A549 (cell line): ENCODE data around the gene ZNF438. TPM values are rescaled to one million over a fixed set of nuclear protein-coding genes. Genes with fewer than 3 reads are reported as not detected.

Source experiments
- ATAC-seq, 2 experiments: fragments of 200-7000 bp in 1 of 2; fragments of >200 bp in 1 of 2; cut with Nextera tagmentation in 1 of 2; cut with Tn5 transposase in 1 of 2; 3 replicates each; pipeline versions ENCODE4 v1.8.0 to v1.9.1; 2018 to 2020; ENCODE audit warnings: mild to moderate bottlenecking in 1 of 2, moderate library complexity in 1 of 2
- CTCF ChIA-PET: fragments of 300-600 bp; sonication (Branson Sonifier 250); formaldehyde crosslinking; extraction: SDS; loops from one replicate; lab custom pipeline; 2021; ENCODE audit warnings: antibody characterized with exemption, inconsistent platforms; lab: Yijun Ruan, JAX
- POLR2A ChIA-PET: fragments of 350-600 bp; formaldehyde crosslinking; extraction: SDS; loops from one replicate; lab custom pipeline; 2021; ENCODE audit warnings: antibody characterized with exemption, inconsistent platforms; lab: Yijun Ruan, JAX
- DNase-seq, 2 experiments: peaks; one replicate each; pipeline versions ENCODE4 v3.0.0 to v3.0.0-alpha.2; 2011 to 2016; ENCODE audit warnings: low read depth in 1 of 2, low spot score in 1 of 2
- FAIRE-seq: peaks from 2 replicates; lab custom pipeline; 2011; peaks lifted over from hg19 to GRCh38; lab: Jason Lieb, UNC
- H3K27ac ChIP-seq, 2 experiments: fragments of >200 bp; sonication (Bioruptor Twin); formaldehyde crosslinking; 3 replicates each; pipeline ENCODE4 v1.5.1; 2016 to 2017
- H3K4me1 ChIP-seq: fragments of >200 bp; sonication (Bioruptor Twin); formaldehyde crosslinking; 3 replicates; pipeline ENCODE4 v1.6.1; 2016
- H3K4me2 ChIP-seq: fragments of >200 bp; sonication (Bioruptor Twin); formaldehyde crosslinking; 3 replicates; pipeline ENCODE4 v1.6.1; 2016
- H3K4me3 ChIP-seq: fragments of >200 bp; sonication (Bioruptor Twin); formaldehyde crosslinking; 3 replicates; pipeline ENCODE4 v1.5.1; 2016
- H3K9me3 ChIP-seq: fragments of >200 bp; sonication (Bioruptor Twin); formaldehyde crosslinking; 3 replicates; pipeline ENCODE4 v1.6.1; 2016
- CBX8 ChIP-seq: fragments of 200-600 bp; sonication (generic); IDR thresholded peaks from 2 replicates; pipeline ENCODE4 v1.6.1; 2016
- CEBPB ChIP-seq, 2 experiments: fragments of >200 bp in 1 of 2; sonication (Bioruptor Twin) in 1 of 2; formaldehyde crosslinking in 1 of 2; IDR thresholded peaks; 2 replicates each; pipeline ENCODE4 v1.6.1; 2012 to 2016
- CHD4 ChIP-seq: fragments of 200-600 bp; sonication (generic); IDR thresholded peaks from 2 replicates; pipeline ENCODE4 v1.6.1; 2016; ENCODE audit warnings: antibody characterized with exemption, mild to moderate bottlenecking, borderline replicate concordance
- EHMT2 ChIP-seq: fragments of 200-600 bp; sonication (generic); IDR thresholded peaks from 2 replicates; pipeline ENCODE4 v1.6.1; 2016; ENCODE audit warnings: antibody characterized with exemption, low read depth, mild to moderate bottlenecking, moderate library complexity
- ESRRA ChIP-seq: fragments of 150-350 bp; IDR thresholded peaks from 2 replicates; pipeline ENCODE4 v1.6.1; 2014; ENCODE audit warnings: mild to moderate bottlenecking, low read length, borderline replicate concordance
- FOSB ChIP-seq: fragments of 250-450 bp; sonication (Bioruptor Pico); IDR thresholded peaks from 2 replicates; pipeline ENCODE4 v1.5.0; 2020; ENCODE audit warnings: mild to moderate bottlenecking, moderate library complexity
- FOXS1 ChIP-seq: fragments of 250-450 bp; sonication (Bioruptor Pico); IDR thresholded peaks from 2 replicates; pipeline ENCODE4 v1.5.0; 2020; ENCODE audit warnings: mild to moderate bottlenecking, moderate library complexity
- HDAC2 ChIP-seq: fragments of 200-600 bp; sonication (generic); IDR thresholded peaks from 2 replicates; pipeline ENCODE4 v1.6.1; 2016
- HOXA7 ChIP-seq: fragments of 250-450 bp; sonication (Bioruptor Pico); IDR thresholded peaks from 2 replicates; pipeline ENCODE4 v1.5.0; 2020; ENCODE audit warnings: mild to moderate bottlenecking, moderate library complexity
- MAFK ChIP-seq: fragments of 450-650 bp; IDR thresholded peaks from 2 replicates; pipeline ENCODE4 v1.6.1; 2014; ENCODE audit not compliant: partially characterized antibody
- NFE2L2 ChIP-seq: fragments of 150-350 bp; conservative IDR thresholded peaks from 2 replicates; pipeline ENCODE4 v1.6.1; 2014; ENCODE audit warnings: low read length
- NPAS2 ChIP-seq: fragments of 250-450 bp; sonication (Bioruptor Pico); IDR thresholded peaks from 2 replicates; pipeline ENCODE4 v1.8.0; 2022; ENCODE audit warnings: mild to moderate bottlenecking, moderate library complexity, borderline replicate concordance
- NR3C1 ChIP-seq: fragments of >200 bp; sonication (Bioruptor Twin); formaldehyde crosslinking; IDR thresholded peaks from 3 replicates; pipeline ENCODE4 v1.6.1; 2017
- RARB ChIP-seq: fragments of 250-450 bp; sonication (Bioruptor Pico); IDR thresholded peaks from 2 replicates; pipeline ENCODE4 v1.8.0; 2021; ENCODE audit warnings: mild to moderate bottlenecking, moderate library complexity
- RCOR1 ChIP-seq: fragments of 150-350 bp; IDR thresholded peaks from 2 replicates; pipeline ENCODE4 v1.6.1; 2014; ENCODE audit warnings: antibody characterized with exemption, low read length, low read depth
- SMC3 ChIP-seq: fragments of >200 bp; sonication (Bioruptor Twin); formaldehyde crosslinking; IDR thresholded peaks from 3 replicates; pipeline ENCODE4 v1.6.1; 2018; ENCODE audit warnings: inconsistent platforms
- SREBF2 ChIP-seq: fragments of 450-650 bp; IDR thresholded peaks from 2 replicates; pipeline ENCODE4 v1.6.1; 2014; ENCODE audit warnings: mild to moderate bottlenecking, moderate library complexity
- TFCP2L1 ChIP-seq: fragments of 250-450 bp; sonication (Bioruptor Pico); IDR thresholded peaks from 2 replicates; pipeline ENCODE4 v1.5.0; 2021; ENCODE audit warnings: mild to moderate bottlenecking
- TP53 ChIP-seq: fragments of 250-450 bp; sonication (Bioruptor Pico); IDR thresholded peaks from 2 replicates; pipeline ENCODE4 v1.5.0; 2021; ENCODE audit warnings: mild to moderate bottlenecking, moderate library complexity
- ZNF302 ChIP-seq: fragments of 250-450 bp; sonication (Bioruptor Pico); IDR thresholded peaks from 2 replicates; pipeline ENCODE4 v1.9.0; 2021; ENCODE audit warnings: inconsistent platforms, mild to moderate bottlenecking, moderate library complexity
- ZSCAN20 ChIP-seq: fragments of 250-450 bp; sonication (Bioruptor Pico); IDR thresholded peaks from 2 replicates; pipeline ENCODE4 v1.8.0; 2022; ENCODE audit warnings: mild to moderate bottlenecking, moderate library complexity
- WGBS: methylation state at CpG from one replicate; pipeline ENCODE4 v1.1.6; 2017; ENCODE audit errors: missing lambda C conversion rate; 5-methylcytosine and 5-hydroxymethylcytosine counted together
- polyA plus RNA-seq, 4 experiments: library from polyadenylated mRNA; depleted of rRNA in 3 of 4; stranded (reverse); fragments of >200 nt; fragmentation: RNase III in 1 of 4; extraction: RNeasy Plus Mini Kit Qiagen cat#74134 plus additional on column Dnase treatment in 1 of 4; gene quantifications; 2 replicates in 3 of 4; 3 replicates in 1 of 4; pipeline ENCODE4 v1.2.3, GENCODE V29; 2011 to 2017
- TF ChIP-seq, protein P1 (sequence below): fragments of 250-450 bp; sonication (Bioruptor Pico); IDR thresholded peaks from 2 replicates; pipeline ENCODE4 v1.5.0; 2020; ENCODE audit warnings: low read depth, mild to moderate bottlenecking, moderate library complexity
- TF ChIP-seq, protein P2 (sequence below): fragments of >200 bp; sonication (Bioruptor Twin); formaldehyde crosslinking; IDR thresholded peaks from 2 replicates; pipeline ENCODE4 v1.6.1; 2016
- TF ChIP-seq, protein P3 (sequence below): fragments of 250-450 bp; sonication (Bioruptor Pico); IDR thresholded peaks from 2 replicates; pipeline ENCODE4 v1.5.0; 2021; ENCODE audit warnings: mild to moderate bottlenecking, moderate library complexity, borderline replicate concordance
- TF ChIP-seq, protein P4 (sequence below): fragments of 150-350 bp; IDR thresholded peaks from 2 replicates; pipeline ENCODE4 v1.6.1; 2014; ENCODE audit warnings: low read depth, mild to moderate bottlenecking, low read length
- TF ChIP-seq, protein P5 (sequence below): fragments of >200 bp; sonication (Bioruptor Twin); formaldehyde crosslinking; IDR thresholded peaks from 3 replicates; pipeline ENCODE4 v1.6.1; 2016
- TF ChIP-seq, protein P6 (sequence below): fragments of 200-600 bp; sonication (generic); IDR thresholded peaks from 2 replicates; pipeline ENCODE4 v1.6.1; 2016; ENCODE audit warnings: antibody characterized with exemption, mild to moderate bottlenecking, moderate library complexity

Gene ZNF438
- polyA plus RNA-seq, 2 of the 4 experiments (the other 2 are of a cell fraction): 2.2 to 4.5 TPM

DNA sequence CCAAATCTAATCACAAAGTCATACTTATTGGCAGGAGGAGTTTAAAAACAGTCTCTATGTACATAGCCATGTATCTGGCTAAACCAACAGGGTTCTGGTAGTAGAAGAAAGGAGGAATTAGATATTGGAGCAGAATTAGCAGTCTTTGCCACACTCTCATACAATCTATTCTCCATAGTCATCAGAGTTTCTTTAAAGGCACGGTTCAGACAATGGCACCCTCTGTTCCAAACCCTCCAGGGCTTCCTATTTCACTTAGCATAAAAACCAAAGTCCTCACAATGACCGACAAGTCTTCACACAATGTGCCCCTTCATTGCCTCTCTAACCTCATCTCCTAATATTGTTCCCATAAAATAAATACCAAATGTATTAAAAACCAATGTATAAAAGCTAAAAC lies 12.7 kb downstream of the ZNF438 start:
- no peak overlapping the region for H3K4me2 ChIP-seq
- CTCF ChIA-PET: interaction anchor here (2.2 kb wide), 1 partner anchor 11 kb away, joined by 6 read pairs; no protein-coding TSS in a partner anchor
- no peak for DNase-seq
- POLR2A ChIA-PET: no interaction called here
- 74% methylated on average over 2 of the region's 2 CpGs for WGBS
- H3K9me3 ChIP-seq: no peaks in the 10 kb centered on the region
- H3K4me3 ChIP-seq: no peak overlapping the region
- no peak overlapping the region for H3K27ac ChIP-seq
- FAIRE-seq: no peak
- no peak for ATAC-seq
- H3K4me1 ChIP-seq: no peaks in the 10 kb centered on the region
- TF ChIP-seq, protein P1, sequence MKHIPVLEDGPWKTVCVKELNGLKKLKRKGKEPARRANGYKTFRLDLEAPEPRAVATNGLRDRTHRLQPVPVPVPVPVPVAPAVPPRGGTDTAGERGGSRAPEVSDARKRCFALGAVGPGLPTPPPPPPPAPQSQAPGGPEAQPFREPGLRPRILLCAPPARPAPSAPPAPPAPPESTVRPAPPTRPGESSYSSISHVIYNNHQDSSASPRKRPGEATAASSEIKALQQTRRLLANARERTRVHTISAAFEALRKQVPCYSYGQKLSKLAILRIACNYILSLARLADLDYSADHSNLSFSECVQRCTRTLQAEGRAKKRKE (CRISPR knock-in tag): no peak
- no peak for TF ChIP-seq FOXS1
- TF ChIP-seq MAFK: no peak
- no peak for TF ChIP-seq HDAC2
- no peak for TF ChIP-seq NPAS2 (CRISPR knock-in tag)
- no peak for TF ChIP-seq TFCP2L1 (CRISPR knock-in tag)
- TF ChIP-seq, protein P2, sequence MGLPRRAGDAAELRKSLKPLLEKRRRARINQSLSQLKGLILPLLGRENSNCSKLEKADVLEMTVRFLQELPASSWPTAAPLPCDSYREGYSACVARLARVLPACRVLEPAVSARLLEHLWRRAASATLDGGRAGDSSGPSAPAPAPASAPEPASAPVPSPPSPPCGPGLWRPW: no peak
- TF ChIP-seq HOXA7 (CRISPR knock-in tag): no peak
- TF ChIP-seq CEBPB (IDR thresholded peaks at IDR 0.05): no peak
- TF ChIP-seq RCOR1: no peak
- TF ChIP-seq, protein P3, sequence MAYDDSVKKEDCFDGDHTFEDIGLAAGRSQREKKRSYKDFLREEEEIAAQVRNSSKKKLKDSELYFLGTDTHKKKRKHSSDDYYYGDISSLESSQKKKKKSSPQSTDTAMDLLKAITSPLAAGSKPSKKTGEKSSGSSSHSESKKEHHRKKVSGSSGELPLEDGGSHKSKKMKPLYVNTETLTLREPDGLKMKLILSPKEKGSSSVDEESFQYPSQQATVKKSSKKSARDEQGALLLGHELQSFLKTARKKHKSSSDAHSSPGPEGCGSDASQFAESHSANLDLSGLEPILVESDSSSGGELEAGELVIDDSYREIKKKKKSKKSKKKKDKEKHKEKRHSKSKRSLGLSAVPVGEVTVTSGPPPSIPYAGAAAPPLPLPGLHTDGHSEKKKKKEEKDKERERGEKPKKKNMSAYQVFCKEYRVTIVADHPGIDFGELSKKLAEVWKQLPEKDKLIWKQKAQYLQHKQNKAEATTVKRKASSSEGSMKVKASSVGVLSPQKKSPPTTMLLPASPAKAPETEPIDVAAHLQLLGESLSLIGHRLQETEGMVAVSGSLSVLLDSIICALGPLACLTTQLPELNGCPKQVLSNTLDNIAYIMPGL (CRISPR knock-in tag): no peak
- no peak for TF ChIP-seq NR3C1
- TF ChIP-seq NFE2L2: no peak
- no peak for TF ChIP-seq FOSB

DNA sequence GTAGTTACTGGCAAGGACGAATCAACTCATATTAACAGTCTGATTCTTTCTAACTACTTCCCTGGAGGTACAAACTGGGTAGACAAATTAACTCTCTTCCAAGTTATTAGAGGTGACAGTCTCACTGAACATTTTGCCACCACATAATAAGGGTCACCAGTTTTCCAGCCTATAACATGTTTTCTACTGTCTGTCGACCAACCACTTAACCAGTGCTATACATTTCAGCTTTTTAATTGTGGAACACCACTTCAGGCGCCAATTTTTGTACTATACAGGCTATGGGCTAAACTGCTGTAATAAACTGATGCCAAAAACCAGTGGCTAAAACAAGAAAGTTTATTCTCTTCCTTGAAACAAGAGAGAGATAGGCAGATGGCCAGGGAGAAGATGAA lies 13.3 kb downstream of the ZNF438 start:
- H3K27ac ChIP-seq: no peak overlapping the region
- TF ChIP-seq MAFK (no peak), CHD4 (no peak), SMC3 (no peak), TP53 (CRISPR knock-in tag) (no peak), ESRRA (no peak), CEBPB (IDR thresholded peaks at IDR 0.05) (no peak), RARB (no peak), NPAS2 (CRISPR knock-in tag) (no peak), EHMT2 (no peak), ZNF302 (CRISPR knock-in tag) (no peak), SREBF2 (no peak), CBX8 (no peak), HOXA7 (CRISPR knock-in tag) (no peak), FOSB (no peak), ZSCAN20 (CRISPR knock-in tag) (no peak)
- TF ChIP-seq, protein P4, sequence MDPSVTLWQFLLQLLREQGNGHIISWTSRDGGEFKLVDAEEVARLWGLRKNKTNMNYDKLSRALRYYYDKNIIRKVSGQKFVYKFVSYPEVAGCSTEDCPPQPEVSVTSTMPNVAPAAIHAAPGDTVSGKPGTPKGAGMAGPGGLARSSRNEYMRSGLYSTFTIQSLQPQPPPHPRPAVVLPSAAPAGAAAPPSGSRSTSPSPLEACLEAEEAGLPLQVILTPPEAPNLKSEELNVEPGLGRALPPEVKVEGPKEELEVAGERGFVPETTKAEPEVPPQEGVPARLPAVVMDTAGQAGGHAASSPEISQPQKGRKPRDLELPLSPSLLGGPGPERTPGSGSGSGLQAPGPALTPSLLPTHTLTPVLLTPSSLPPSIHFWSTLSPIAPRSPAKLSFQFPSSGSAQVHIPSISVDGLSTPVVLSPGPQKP: no peak
- TF ChIP-seq, protein P5, sequence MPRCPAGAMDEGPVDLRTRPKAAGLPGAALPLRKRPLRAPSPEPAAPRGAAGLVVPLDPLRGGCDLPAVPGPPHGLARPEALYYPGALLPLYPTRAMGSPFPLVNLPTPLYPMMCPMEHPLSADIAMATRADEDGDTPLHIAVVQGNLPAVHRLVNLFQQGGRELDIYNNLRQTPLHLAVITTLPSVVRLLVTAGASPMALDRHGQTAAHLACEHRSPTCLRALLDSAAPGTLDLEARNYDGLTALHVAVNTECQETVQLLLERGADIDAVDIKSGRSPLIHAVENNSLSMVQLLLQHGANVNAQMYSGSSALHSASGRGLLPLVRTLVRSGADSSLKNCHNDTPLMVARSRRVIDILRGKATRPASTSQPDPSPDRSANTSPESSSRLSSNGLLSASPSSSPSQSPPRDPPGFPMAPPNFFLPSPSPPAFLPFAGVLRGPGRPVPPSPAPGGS: no peak
- TF ChIP-seq, protein P6, sequence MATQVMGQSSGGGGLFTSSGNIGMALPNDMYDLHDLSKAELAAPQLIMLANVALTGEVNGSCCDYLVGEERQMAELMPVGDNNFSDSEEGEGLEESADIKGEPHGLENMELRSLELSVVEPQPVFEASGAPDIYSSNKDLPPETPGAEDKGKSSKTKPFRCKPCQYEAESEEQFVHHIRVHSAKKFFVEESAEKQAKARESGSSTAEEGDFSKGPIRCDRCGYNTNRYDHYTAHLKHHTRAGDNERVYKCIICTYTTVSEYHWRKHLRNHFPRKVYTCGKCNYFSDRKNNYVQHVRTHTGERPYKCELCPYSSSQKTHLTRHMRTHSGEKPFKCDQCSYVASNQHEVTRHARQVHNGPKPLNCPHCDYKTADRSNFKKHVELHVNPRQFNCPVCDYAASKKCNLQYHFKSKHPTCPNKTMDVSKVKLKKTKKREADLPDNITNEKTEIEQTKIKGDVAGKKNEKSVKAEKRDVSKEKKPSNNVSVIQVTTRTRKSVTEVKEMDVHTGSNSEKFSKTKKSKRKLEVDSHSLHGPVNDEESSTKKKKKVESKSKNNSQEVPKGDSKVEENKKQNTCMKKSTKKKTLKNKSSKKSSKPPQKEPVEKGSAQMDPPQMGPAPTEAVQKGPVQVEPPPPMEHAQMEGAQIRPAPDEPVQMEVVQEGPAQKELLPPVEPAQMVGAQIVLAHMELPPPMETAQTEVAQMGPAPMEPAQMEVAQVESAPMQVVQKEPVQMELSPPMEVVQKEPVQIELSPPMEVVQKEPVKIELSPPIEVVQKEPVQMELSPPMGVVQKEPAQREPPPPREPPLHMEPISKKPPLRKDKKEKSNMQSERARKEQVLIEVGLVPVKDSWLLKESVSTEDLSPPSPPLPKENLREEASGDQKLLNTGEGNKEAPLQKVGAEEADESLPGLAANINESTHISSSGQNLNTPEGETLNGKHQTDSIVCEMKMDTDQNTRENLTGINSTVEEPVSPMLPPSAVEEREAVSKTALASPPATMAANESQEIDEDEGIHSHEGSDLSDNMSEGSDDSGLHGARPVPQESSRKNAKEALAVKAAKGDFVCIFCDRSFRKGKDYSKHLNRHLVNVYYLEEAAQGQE: no peak
- TF ChIP-seq, all 56 proteins: peak for 0
- Histone ChIP-seq H3K4me1 (no peaks in the 10 kb centered on the region), H3K9me3 (no peaks in the 10 kb centered on the region), H3K4me3 (no peak overlapping the region), H3K4me2 (no peak overlapping the region)
- ChIA-PET POLR2A (no interaction called here), CTCF (interaction anchor here (0.7 kb wide), 1 partner anchor 13 kb away, joined by 4 read pairs; the partner anchor contains the start of gene ZNF438)
- no peak for ATAC-seq
- no peak for DNase-seq
- WGBS: 87% methylated on average over 3 of the region's 3 CpGs
- FAIRE-seq: no peak
